Suprapubic skin (tissue), 4 donors: Measurements from ENCODE around the gene MFNG. TPM values are rescaled to one million over a fixed set of nuclear protein-coding genes. Genes with fewer than 3 reads are reported as not detected.

Experiments
- DNase-seq, 2 donors: peaks; one replicate each; pipeline ENCODE4 v3.0.0-alpha.2; 2019; ENCODE audit warnings: low spot score in 2 of 2
- H3K27ac ChIP-seq: fragments of 200-600 bp; sonication (generic); one replicate; pipeline ENCODE4 v1.5.1; 2019
- H3K27me3 ChIP-seq: fragments of 200-600 bp; sonication (generic); one replicate; pipeline ENCODE4 v1.5.1; 2019
- H3K36me3 ChIP-seq: fragments of 200-600 bp; sonication (generic); one replicate; pipeline ENCODE4 v1.5.1; 2019
- H3K4me1 ChIP-seq: fragments of 200-600 bp; sonication (generic); one replicate; pipeline ENCODE4 v1.5.1; 2019
- H3K4me3 ChIP-seq: fragments of 200-600 bp; sonication (generic); one replicate; pipeline ENCODE4 v1.5.1; 2019; ENCODE audit warnings: mild to moderate bottlenecking
- H3K9me3 ChIP-seq: fragments of 200-600 bp; sonication (generic); one replicate; pipeline ENCODE4 v1.5.1; 2019
- CTCF ChIP-seq, 2 donors: fragments of 200-600 bp in 1 of 2; fragments of 450-650 bp in 1 of 2; sonication (generic) in 1 of 2; IDR thresholded peaks; one replicate each; pipeline ENCODE4 v1.5.1; 2016 to 2019; ENCODE audit warnings: antibody characterized with exemption in 2 of 2, mild to moderate bottlenecking in 1 of 2, moderate library complexity in 1 of 2
- EP300 ChIP-seq: sonication (generic); formaldehyde crosslinking; IDR thresholded peaks from one replicate; pipeline ENCODE4 v1.6.1; 2017; ENCODE audit warnings: antibody characterized with exemption
- POLR2A ChIP-seq, 2 donors: fragments of 450-650 bp; IDR thresholded peaks; one replicate each; pipeline ENCODE4 v1.6.1; 2017; ENCODE audit warnings: antibody characterized with exemption in 2 of 2, mild to moderate bottlenecking in 2 of 2, moderate library complexity in 2 of 2
- POLR2AphosphoS5 ChIP-seq, 3 donors: sonication (generic); formaldehyde crosslinking; IDR thresholded peaks; one replicate each; pipeline ENCODE4 v1.6.1; 2017; ENCODE audit warnings: antibody characterized with exemption in 3 of 3
- WGBS: methylation state at CpG from one replicate; pipeline ENCODE4 v1.1.5; 2018; 5-methylcytosine and 5-hydroxymethylcytosine counted together
- total RNA-seq, 4 donors: library from RNA; depleted of rRNA; stranded (reverse); fragments of >200 nt; gene quantifications; one replicate each; pipeline ENCODE4 v1.1.0, GENCODE V29; 2016

MFNG gene
- total RNA-seq, 4 donors from 2014 or later: 3.5 to 8.6 (median 4.9) TPM

GRCh38 chr22:37432708-37433054, 53.5 kb downstream of the MFNG start:
- no peak overlapping the region for H3K27ac ChIP-seq
- no peaks in the 10 kb centered on the region for H3K36me3 ChIP-seq
- 93% methylated on average over 3 of the region's 3 CpGs for WGBS
- peaks cover 88% of the 10 kb centered on the region for H3K27me3 ChIP-seq
- TF ChIP-seq POLR2A (IDR thresholded peaks at IDR 0.05): no peak
- no peak for TF ChIP-seq CTCF (IDR thresholded peaks at IDR 0.05)
- no peak for TF ChIP-seq EP300
- no peak overlapping the region for H3K4me3 ChIP-seq
- no peak for DNase-seq
- H3K9me3 ChIP-seq: no peaks in the 10 kb centered on the region
- H3K4me1 ChIP-seq: peaks cover 3% of the 10 kb centered on the region

GRCh38 chr22:37431801-37432707, 54.1 kb downstream of the MFNG start:
- 65% methylated on average over 12 of the region's 14 CpGs for WGBS
- no peak overlapping the region for H3K4me3 ChIP-seq
- peaks cover 88% of the 10 kb centered on the region for H3K27me3 ChIP-seq
- no peak for DNase-seq
- peaks cover 9% of the 10 kb centered on the region for H3K4me1 ChIP-seq
- H3K36me3 ChIP-seq: no peaks in the 10 kb centered on the region
- no peak overlapping the region for H3K27ac ChIP-seq
- TF ChIP-seq EP300 (no peak), CTCF (IDR thresholded peaks at IDR 0.05) (no peak), POLR2A (IDR thresholded peaks at IDR 0.05) (no peak), POLR2AphosphoS5 (IDR thresholded peaks at IDR 0.05) (no peak)
- no peaks in the 10 kb centered on the region for H3K9me3 ChIP-seq

GRCh38 chr22:37431366-37431765, 54.8 kb downstream of the MFNG start:
- WGBS: 72% methylated on average over 9 of the region's 9 CpGs
- H3K9me3 ChIP-seq: no peaks in the 10 kb centered on the region
- no peak for DNase-seq
- H3K27me3 ChIP-seq: peaks cover 92% of the 10 kb centered on the region
- no peaks in the 10 kb centered on the region for H3K36me3 ChIP-seq
- H3K27ac ChIP-seq: no peak overlapping the region
- peaks cover 16% of the 10 kb centered on the region for H3K4me1 ChIP-seq
- TF ChIP-seq POLR2AphosphoS5 (IDR thresholded peaks at IDR 0.05): no peak
- no peak for TF ChIP-seq EP300
- no peak overlapping the region for H3K4me3 ChIP-seq

GRCh38 chr22:37430941-37431340, 55.2 kb downstream of the MFNG start:
- Histone ChIP-seq H3K36me3 (no peaks in the 10 kb centered on the region), H3K9me3 (no peaks in the 10 kb centered on the region), H3K4me3 (no peak overlapping the region), H3K27ac (no peak overlapping the region), H3K27me3 (peaks cover 96% of the 10 kb centered on the region), H3K4me1 (peaks cover 20% of the 10 kb centered on the region)
- WGBS: 80% methylated on average over 6 of the region's 6 CpGs
- no peak for DNase-seq
- TF ChIP-seq EP300 (no peak), CTCF (IDR thresholded peaks at IDR 0.05) (no peak), POLR2A (IDR thresholded peaks at IDR 0.05) (no peak), POLR2AphosphoS5 (IDR thresholded peaks at IDR 0.05) (no peak)

GRCh38 chr22:37428649-37429586, 57.3 kb downstream of the MFNG start:
- TF ChIP-seq CTCF (IDR thresholded peaks at IDR 0.05) (peak; percentile 13 to 15), POLR2AphosphoS5 (IDR thresholded peaks at IDR 0.05) (no peak)
- WGBS: 42% methylated on average over 13 of the region's 15 CpGs

More at GRCh38 chr22:37428649-37429586, 57.3 kb downstream of the MFNG start:
- H3K9me3 ChIP-seq: no peaks in the 10 kb centered on the region
- H3K27ac ChIP-seq: no peak overlapping the region
- H3K27me3 ChIP-seq: peaks cover 100% of the 10 kb centered on the region
- H3K36me3 ChIP-seq: no peaks in the 10 kb centered on the region
- no peak for DNase-seq
- no peak overlapping the region for H3K4me3 ChIP-seq
- peaks cover 21% of the 10 kb centered on the region for H3K4me1 ChIP-seq
